WTC11 (cell line): ENCODE results near the gene IMPDH1. TPM values are rescaled to one million over a fixed set of nuclear protein-coding genes. Genes with fewer than 3 reads are reported as not detected.

Experiments
- ATAC-seq: fragments of 200-7000 bp; cut with Tn5 transposase; 2 replicates; pipeline ENCODE4 v1.10.0; 2021; ENCODE audit warnings: mild to moderate bottlenecking, moderate library complexity
- CTCF ChIA-PET: fragments of 300-600 bp; sonication (Branson Sonifier 250); formaldehyde crosslinking; loops from one replicate; lab custom pipeline; 2021; ENCODE audit warnings: antibody characterized with exemption; lab: Charles Lee
- POLR2A ChIA-PET: fragments of 350-600 bp; sonication (Branson Sonifier 250); formaldehyde crosslinking; loops from one replicate; lab custom pipeline; 2021; ENCODE audit warnings: antibody characterized with exemption; lab: Charles Lee
- DNase-seq: peaks from one replicate; pipeline ENCODE4 v3.0.0; 2021; ENCODE audit warnings: low spot score
- H3K27ac Mint-ChIP-seq: 2 replicates; pipeline ENCODE4 v1.8.0; 2021; ENCODE audit warnings: mixed read lengths
- H3K27me3 Mint-ChIP-seq: 2 replicates; pipeline ENCODE4 v1.8.0; 2021; ENCODE audit warnings: low read depth, mild to moderate bottlenecking, moderate library complexity, mixed read lengths
- H3K36me3 Mint-ChIP-seq: 2 replicates; pipeline ENCODE4 v1.8.0; 2021; ENCODE audit warnings: mixed read lengths
- H3K4me1 Mint-ChIP-seq: 2 replicates; pipeline ENCODE4 v1.8.0; 2022; ENCODE audit warnings: mixed read lengths
- H3K4me3 Mint-ChIP-seq: 2 replicates; pipeline ENCODE4 v1.8.0; 2021; ENCODE audit warnings: mild to moderate bottlenecking, moderate library complexity, mixed read lengths
- H3K9me3 Mint-ChIP-seq: 2 replicates; pipeline ENCODE4 v1.8.0; 2021; ENCODE audit warnings: mixed read lengths
- ARID4B ChIP-seq: sonication (generic); formaldehyde crosslinking; IDR thresholded peaks from 2 replicates; pipeline ENCODE4 v1.8.0; 2023; ENCODE audit warnings: missing genetic modification reagents, mild to moderate bottlenecking, borderline replicate concordance
- CBFB ChIP-seq: sonication (generic); formaldehyde crosslinking; IDR thresholded peaks from 2 replicates; pipeline ENCODE4 v1.8.1; 2022; ENCODE audit warnings: mild to moderate bottlenecking, low read depth, missing genetic modification reagents
- ERG ChIP-seq: fragments of 250-450 bp; sonication (Bioruptor Pico); IDR thresholded peaks from 2 replicates; pipeline ENCODE4 v1.8.0; 2021; ENCODE audit warnings: mild to moderate bottlenecking
- ETV6 ChIP-seq: sonication (generic); formaldehyde crosslinking; IDR thresholded peaks from 2 replicates; pipeline ENCODE4 v1.8.1; 2022; ENCODE audit warnings: mild to moderate bottlenecking, missing genetic modification reagents
- FOXP1 ChIP-seq: sonication (generic); formaldehyde crosslinking; IDR thresholded peaks from 2 replicates; pipeline ENCODE4 v1.8.0; 2022; ENCODE audit warnings: missing genetic modification reagents, mild to moderate bottlenecking, moderate library complexity, borderline replicate concordance
- GRHL2 ChIP-seq: fragments of 250-450 bp; sonication (Bioruptor Pico); IDR thresholded peaks from 2 replicates; pipeline ENCODE4 v1.8.0; 2022; ENCODE audit warnings: mild to moderate bottlenecking, moderate library complexity; ENCODE audit not compliant: insufficient replicate concordance, severe bottlenecking
- HMGA2 ChIP-seq: fragments of 250-450 bp; sonication (Bioruptor Pico); IDR thresholded peaks from 2 replicates; pipeline ENCODE4 v1.4.0; 2021; ENCODE audit warnings: mild to moderate bottlenecking, moderate library complexity
- JAZF1 ChIP-seq: fragments of 250-450 bp; sonication (Bioruptor Pico); IDR thresholded peaks from 2 replicates; pipeline ENCODE4 v1.9.0; 2021; ENCODE audit warnings: moderate library complexity, mild to moderate bottlenecking, inconsistent platforms
- KAT7 ChIP-seq: sonication (generic); formaldehyde crosslinking; IDR thresholded peaks from 2 replicates; pipeline ENCODE4 v1.8.1; 2023; ENCODE audit warnings: missing genetic modification reagents, mild to moderate bottlenecking, borderline replicate concordance
- MXD4 ChIP-seq: fragments of 250-450 bp; sonication (Bioruptor Pico); IDR thresholded peaks from 2 replicates; pipeline ENCODE4 v1.8.0; 2021; ENCODE audit warnings: mild to moderate bottlenecking, moderate library complexity, borderline replicate concordance
- NFYB ChIP-seq: sonication (generic); formaldehyde crosslinking; conservative IDR thresholded peaks from 2 replicates; pipeline ENCODE4 v1.8.0; 2022; ENCODE audit warnings: low read depth, missing genetic modification reagents
- SMAD3 ChIP-seq: sonication (generic); formaldehyde crosslinking; IDR thresholded peaks from 2 replicates; pipeline ENCODE4 v1.8.0; 2022; ENCODE audit warnings: missing genetic modification reagents, mild to moderate bottlenecking, borderline replicate concordance
- ZSCAN18 ChIP-seq: fragments of 250-450 bp; sonication (Bioruptor Pico); IDR thresholded peaks from 2 replicates; pipeline ENCODE4 v2.1.2; 2022; ENCODE audit warnings: mild to moderate bottlenecking, moderate library complexity
- total RNA-seq: library from RNA; stranded (reverse); gene quantifications from 3 replicates; pipeline ENCODE4 v1.2.3, GENCODE V29; 2021
- TF ChIP-seq, protein P1 (sequence below): sonication (generic); formaldehyde crosslinking; IDR thresholded peaks from 2 replicates; pipeline ENCODE4 v1.8.1; 2022; ENCODE audit warnings: low read depth, mild to moderate bottlenecking, moderate library complexity, missing genetic modification reagents, borderline replicate concordance
- TF ChIP-seq, protein P2 (sequence below): sonication (generic); formaldehyde crosslinking; IDR thresholded peaks from 2 replicates; pipeline ENCODE4 v1.8.0; 2023; ENCODE audit warnings: mild to moderate bottlenecking, missing genetic modification reagents

The IMPDH1 gene
- total RNA-seq, 1 experiment from 2014 or later: 54.2 TPM

- no peak for TF ChIP-seq ARID4B (CRISPR knock-in tag)
- TF ChIP-seq, protein P1, sequence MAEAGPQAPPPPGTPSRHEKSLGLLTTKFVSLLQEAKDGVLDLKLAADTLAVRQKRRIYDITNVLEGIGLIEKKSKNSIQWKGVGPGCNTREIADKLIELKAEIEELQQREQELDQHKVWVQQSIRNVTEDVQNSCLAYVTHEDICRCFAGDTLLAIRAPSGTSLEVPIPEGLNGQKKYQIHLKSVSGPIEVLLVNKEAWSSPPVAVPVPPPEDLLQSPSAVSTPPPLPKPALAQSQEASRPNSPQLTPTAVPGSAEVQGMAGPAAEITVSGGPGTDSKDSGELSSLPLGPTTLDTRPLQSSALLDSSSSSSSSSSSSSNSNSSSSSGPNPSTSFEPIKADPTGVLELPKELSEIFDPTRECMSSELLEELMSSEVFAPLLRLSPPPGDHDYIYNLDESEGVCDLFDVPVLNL (CRISPR knock-in tag): no peak
- TF ChIP-seq JAZF1 (CRISPR knock-in tag): no peak
- TF ChIP-seq NFYB (CRISPR knock-in tag): no peak
- TF ChIP-seq KAT7: no peak
- no peak for TF ChIP-seq HMGA2 (CRISPR knock-in tag)
- no peak for TF ChIP-seq CBFB (CRISPR knock-in tag)
- TF ChIP-seq ERG: no peak
- TF ChIP-seq, protein P2, sequence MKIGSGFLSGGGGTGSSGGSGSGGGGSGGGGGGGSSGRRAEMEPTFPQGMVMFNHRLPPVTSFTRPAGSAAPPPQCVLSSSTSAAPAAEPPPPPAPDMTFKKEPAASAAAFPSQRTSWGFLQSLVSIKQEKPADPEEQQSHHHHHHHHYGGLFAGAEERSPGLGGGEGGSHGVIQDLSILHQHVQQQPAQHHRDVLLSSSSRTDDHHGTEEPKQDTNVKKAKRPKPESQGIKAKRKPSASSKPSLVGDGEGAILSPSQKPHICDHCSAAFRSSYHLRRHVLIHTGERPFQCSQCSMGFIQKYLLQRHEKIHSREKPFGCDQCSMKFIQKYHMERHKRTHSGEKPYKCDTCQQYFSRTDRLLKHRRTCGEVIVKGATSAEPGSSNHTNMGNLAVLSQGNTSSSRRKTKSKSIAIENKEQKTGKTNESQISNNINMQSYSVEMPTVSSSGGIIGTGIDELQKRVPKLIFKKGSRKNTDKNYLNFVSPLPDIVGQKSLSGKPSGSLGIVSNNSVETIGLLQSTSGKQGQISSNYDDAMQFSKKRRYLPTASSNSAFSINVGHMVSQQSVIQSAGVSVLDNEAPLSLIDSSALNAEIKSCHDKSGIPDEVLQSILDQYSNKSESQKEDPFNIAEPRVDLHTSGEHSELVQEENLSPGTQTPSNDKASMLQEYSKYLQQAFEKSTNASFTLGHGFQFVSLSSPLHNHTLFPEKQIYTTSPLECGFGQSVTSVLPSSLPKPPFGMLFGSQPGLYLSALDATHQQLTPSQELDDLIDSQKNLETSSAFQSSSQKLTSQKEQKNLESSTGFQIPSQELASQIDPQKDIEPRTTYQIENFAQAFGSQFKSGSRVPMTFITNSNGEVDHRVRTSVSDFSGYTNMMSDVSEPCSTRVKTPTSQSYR (CRISPR knock-in tag): no peak
- TF ChIP-seq GRHL2 (CRISPR knock-in tag): no peak
- TF ChIP-seq, all 79 proteins: peak for 0
Measured at GRCh38 chr7:128359336-128359735, 50.4 kb downstream of the IMPDH1 start (continued).

GRCh38 chr7:128358233-128358632 lies 51.5 kb downstream of the IMPDH1 start:
- CTCF ChIA-PET: interaction anchor here (1.0 to 9.2 kb wide), 5 partner anchors 9 to 69 kb away, joined by 3 to 107 read pairs (median 7); no protein-coding TSS in a partner anchor
- TF ChIP-seq SMAD3 (CRISPR knock-in tag) (no peak), ETV6 (CRISPR knock-in tag) (no peak), ZSCAN18 (CRISPR knock-in tag) (no peak), MXD4 (no peak), FOXP1 (CRISPR knock-in tag) (no peak)
- POLR2A ChIA-PET: no interaction called here
- H3K36me3 Mint-ChIP-seq: no peaks in the 10 kb centered on the region
- DNase-seq (no peak), ATAC-seq (no peak)
- no peak overlapping the region for H3K27ac Mint-ChIP-seq
- peaks cover 90% of the 10 kb centered on the region for H3K27me3 Mint-ChIP-seq
- peaks cover 23% of the 10 kb centered on the region for H3K4me1 Mint-ChIP-seq
- H3K9me3 Mint-ChIP-seq: no peaks in the 10 kb centered on the region
- H3K4me3 Mint-ChIP-seq: no peak overlapping the region
